WTC11 (cell line): Measurements from ENCODE around the gene PKP3.

Source experiments
- CBFB ChIP-seq: sonication (generic); formaldehyde crosslinking; IDR thresholded peaks from 2 replicates; pipeline ENCODE4 v1.8.1; 2022; ENCODE audit warnings: mild to moderate bottlenecking, low read depth, missing genetic modification reagents
- MAX ChIP-seq: sonication (generic); formaldehyde crosslinking; IDR thresholded peaks from 2 replicates; pipeline ENCODE4 v1.8.0; 2022; ENCODE audit warnings: mild to moderate bottlenecking, missing genetic modification reagents
- NR2C2 ChIP-seq: sonication (generic); formaldehyde crosslinking; IDR thresholded peaks from 2 replicates; pipeline ENCODE4 v1.8.0; 2022; ENCODE audit warnings: mild to moderate bottlenecking, missing genetic modification reagents
- ZNF423 ChIP-seq: fragments of 250-450 bp; sonication (Bioruptor Pico); IDR thresholded peaks from 2 replicates; pipeline ENCODE4 v2.1.2; 2022; ENCODE audit warnings: mild to moderate bottlenecking, moderate library complexity
- TF ChIP-seq, protein P1 (sequence below): sonication (generic); formaldehyde crosslinking; IDR thresholded peaks from 2 replicates; pipeline ENCODE4 v1.8.1; 2023; ENCODE audit warnings: mild to moderate bottlenecking, missing genetic modification reagents

GRCh38 chr11:369336-370018, 24.5 kb upstream of the PKP3 start, which contains the start of gene B4GALNT4:
- no peak; the same call in 1 of the 2 replicates for TF ChIP-seq MAX (CRISPR knock-in tag)
- TF ChIP-seq, protein P1, sequence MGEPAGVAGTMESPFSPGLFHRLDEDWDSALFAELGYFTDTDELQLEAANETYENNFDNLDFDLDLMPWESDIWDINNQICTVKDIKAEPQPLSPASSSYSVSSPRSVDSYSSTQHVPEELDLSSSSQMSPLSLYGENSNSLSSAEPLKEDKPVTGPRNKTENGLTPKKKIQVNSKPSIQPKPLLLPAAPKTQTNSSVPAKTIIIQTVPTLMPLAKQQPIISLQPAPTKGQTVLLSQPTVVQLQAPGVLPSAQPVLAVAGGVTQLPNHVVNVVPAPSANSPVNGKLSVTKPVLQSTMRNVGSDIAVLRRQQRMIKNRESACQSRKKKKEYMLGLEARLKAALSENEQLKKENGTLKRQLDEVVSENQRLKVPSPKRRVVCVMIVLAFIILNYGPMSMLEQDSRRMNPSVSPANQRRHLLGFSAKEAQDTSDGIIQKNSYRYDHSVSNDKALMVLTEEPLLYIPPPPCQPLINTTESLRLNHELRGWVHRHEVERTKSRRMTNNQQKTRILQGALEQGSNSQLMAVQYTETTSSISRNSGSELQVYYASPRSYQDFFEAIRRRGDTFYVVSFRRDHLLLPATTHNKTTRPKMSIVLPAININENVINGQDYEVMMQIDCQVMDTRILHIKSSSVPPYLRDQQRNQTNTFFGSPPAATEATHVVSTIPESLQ (CRISPR knock-in tag) = no peak
- TF ChIP-seq CBFB (CRISPR knock-in tag) = no peak
- TF ChIP-seq NR2C2 (CRISPR knock-in tag) = no peak
- TF ChIP-seq ZNF423 (CRISPR knock-in tag) = no peak
